GM10266 (cell line): Measurements from ENCODE around the gene ROBO1.

ENCODE experiments used
- DNase-seq: peaks from one replicate; pipeline ENCODE4 v3.0.0; 2012; ENCODE audit errors: extremely low spot score
- TF ChIP-seq, protein P1 (sequence below): IDR thresholded peaks from 2 replicates; pipeline ENCODE4 v1.5.1; 2012; ENCODE audit warnings: mild to moderate bottlenecking, low read depth; ENCODE audit not compliant: control insufficient read depth, insufficient read depth; ENCODE audit errors: missing control alignments

ROBO1 gene

DNA sequence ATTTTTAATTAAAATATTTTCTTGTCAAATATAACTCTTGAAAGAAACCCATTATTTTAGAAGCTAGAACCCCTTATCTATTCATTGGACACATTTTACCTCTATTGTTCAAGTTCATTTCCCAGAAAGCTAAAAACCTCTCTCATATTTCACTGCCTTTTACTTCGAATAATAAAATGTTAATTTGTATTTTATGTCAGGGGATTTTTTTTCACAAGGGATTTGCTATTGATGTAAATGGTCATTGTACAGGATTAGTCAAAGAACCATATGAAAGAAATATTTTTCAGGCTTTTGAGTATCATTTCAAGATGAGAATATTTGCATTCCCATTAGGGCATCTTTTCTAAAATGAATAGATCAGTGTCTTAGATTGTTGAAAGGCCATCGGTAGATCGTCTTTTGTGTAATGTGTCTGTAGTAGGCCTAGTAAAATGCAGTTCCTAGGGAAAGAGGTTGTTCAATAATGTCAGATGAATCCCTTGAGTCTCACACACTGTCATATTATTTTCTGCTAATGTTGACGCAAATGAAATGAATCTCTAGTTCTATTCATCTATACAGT is 114.5 kb downstream of the ROBO1 start:
- DNase-seq: no peak

DNA sequence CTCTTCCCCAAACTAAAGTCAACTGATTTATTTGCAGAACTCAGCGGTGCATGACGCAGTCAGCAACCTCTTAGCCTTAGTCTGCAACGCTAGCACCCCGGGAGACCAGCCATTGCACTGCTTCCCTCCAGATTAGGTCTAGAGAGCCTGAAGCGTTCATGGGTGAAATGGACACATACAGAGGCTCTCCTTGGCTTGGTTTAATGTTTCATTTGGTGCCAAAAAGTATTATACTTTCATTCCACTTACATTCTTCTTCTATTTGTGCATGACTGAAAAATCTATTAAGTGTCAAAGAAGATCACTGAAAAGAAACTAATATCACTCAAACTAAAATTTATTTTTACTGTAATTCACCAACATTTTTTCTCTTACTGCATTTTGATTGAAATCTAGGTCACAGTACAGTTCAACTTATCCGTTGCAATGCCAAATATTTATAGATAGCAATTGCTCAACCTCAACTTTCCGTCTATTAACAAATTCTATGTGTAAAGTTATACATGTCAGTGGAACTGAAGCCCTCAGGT is 116.2 kb downstream of the ROBO1 start:
- no peak for DNase-seq
- TF ChIP-seq, protein P1, sequence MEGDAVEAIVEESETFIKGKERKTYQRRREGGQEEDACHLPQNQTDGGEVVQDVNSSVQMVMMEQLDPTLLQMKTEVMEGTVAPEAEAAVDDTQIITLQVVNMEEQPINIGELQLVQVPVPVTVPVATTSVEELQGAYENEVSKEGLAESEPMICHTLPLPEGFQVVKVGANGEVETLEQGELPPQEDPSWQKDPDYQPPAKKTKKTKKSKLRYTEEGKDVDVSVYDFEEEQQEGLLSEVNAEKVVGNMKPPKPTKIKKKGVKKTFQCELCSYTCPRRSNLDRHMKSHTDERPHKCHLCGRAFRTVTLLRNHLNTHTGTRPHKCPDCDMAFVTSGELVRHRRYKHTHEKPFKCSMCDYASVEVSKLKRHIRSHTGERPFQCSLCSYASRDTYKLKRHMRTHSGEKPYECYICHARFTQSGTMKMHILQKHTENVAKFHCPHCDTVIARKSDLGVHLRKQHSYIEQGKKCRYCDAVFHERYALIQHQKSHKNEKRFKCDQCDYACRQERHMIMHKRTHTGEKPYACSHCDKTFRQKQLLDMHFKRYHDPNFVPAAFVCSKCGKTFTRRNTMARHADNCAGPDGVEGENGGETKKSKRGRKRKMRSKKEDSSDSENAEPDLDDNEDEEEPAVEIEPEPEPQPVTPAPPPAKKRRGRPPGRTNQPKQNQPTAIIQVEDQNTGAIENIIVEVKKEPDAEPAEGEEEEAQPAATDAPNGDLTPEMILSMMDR: no peak

More for the DNA sequence above, 114.5 kb downstream of the ROBO1 start:
- TF ChIP-seq, protein P1: no peak

DNA sequence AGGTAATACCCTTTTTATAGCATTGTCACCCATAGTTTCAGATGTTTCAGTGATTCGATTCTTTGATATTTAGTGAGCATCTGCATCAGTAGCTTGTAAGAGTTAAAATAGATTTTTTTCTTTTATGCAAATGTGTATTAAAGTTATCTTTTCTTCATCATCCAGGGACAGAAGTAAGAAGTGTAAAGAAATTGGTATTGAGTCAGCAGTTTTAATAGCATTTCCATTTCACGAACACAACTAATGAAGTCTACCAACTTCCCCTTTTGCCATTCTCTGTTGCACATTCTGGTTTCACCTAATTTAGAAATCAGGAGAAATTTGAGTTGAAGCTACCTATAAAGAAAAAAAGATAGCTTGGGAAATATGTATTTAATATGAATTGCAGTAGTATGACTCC is 127.9 kb downstream of the ROBO1 start:
- TF ChIP-seq, protein P1: no peak
- DNase-seq: no peak

DNA sequence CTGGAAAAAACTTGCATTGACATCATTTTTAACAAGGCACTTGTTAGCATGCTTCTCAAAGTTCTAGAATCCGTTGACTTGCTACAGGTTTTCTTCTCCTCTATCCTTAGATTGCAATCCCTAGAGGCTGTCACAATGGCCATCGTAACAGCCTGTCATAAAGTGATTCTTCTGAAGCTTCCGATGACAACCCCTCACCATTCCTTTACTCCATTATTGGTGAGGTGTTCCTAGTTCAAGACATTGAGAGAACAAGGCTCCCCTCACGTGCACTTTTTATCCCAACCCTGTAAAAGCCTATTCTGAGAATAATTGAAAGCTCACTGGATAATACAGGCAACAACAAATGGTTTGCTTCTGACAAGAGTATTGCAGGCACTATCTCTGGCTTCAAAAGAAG is 131.4 kb downstream of the ROBO1 start:
- DNase-seq: no peak
- TF ChIP-seq, protein P1: no peak

DNA sequence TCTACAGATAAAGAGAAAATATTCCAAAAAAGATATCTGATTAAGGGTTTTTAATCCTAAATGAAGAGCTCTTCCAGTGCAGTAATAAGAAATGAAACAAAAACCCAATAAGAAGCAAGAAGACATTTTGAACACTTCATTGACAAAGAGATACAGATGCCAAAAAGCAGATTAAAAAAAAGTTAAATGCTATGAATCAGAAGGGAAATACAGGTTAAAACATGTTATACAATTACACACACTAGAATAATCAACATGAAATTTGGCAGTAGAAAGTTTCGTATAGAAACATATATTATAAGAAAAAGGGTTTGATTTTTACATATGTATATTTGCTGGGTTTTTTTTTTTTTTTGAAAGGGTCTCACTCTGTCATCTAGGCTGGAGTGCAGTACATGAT is 135.0 kb downstream of the ROBO1 start:
- DNase-seq: no peak
- TF ChIP-seq, protein P1: no peak

- TF ChIP-seq, protein P1: no peak
- DNase-seq: no peak
Measured at GRCh38 chr3:79618883-79619282, 148.9 kb downstream of the ROBO1 start.

DNA sequence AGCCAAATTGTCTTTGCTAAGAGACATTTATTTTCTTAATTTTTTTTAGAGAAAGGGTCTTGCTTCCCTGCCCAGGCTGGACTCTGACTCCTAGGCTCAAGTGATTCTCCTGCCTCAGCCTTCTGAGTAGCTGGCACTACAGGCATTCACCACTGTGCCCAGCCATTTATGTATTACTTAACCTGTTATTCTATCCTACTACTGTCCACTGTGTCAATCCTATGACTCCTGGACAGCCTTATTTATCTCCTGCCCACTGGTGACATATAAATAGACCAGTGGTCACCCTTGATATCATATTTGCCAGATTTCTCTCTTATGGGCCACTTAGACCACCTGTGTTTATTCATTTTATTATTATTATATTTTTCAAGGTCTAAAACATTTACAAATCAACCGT is 161.4 kb downstream of the ROBO1 start:
- TF ChIP-seq, protein P1: no peak
- no peak for DNase-seq
